GM23338 (cell line): ENCODE results near the gene MGLL. TPM values are rescaled to one million over a fixed set of nuclear protein-coding genes. Genes with fewer than 3 reads are reported as not detected.

Experiments
- ATAC-seq: fragments of 200-7000 bp; cut with Tn5 transposase; 3 replicates; pipeline ENCODE4 v1.9.1; 2020
- DNase-seq: peaks from one replicate; pipeline ENCODE4 v3.0.0-alpha.2; 2015; ENCODE audit warnings: low spot score
- H2AFZ ChIP-seq: fragments of 200-600 bp; sonication (generic); 2 replicates; pipeline ENCODE4 v1.8.0; 2016; ENCODE audit warnings: antibody characterized with exemption, mild to moderate bottlenecking, moderate library complexity
- H3F3A ChIP-seq: fragments of 200-600 bp; sonication (generic); replicated peaks from 2 replicates; pipeline ENCODE4 v1.8.0; 2017; ENCODE audit warnings: antibody characterized with exemption, mixed run types, low read depth
- H3K27ac ChIP-seq: fragments of 200-600 bp; sonication (generic); 2 replicates; pipeline ENCODE4 v1.6.1; 2016; ENCODE audit warnings: low read depth
- H3K27me3 ChIP-seq: fragments of 200-600 bp; sonication (generic); 2 replicates; pipeline ENCODE4 v1.8.0; 2016; ENCODE audit warnings: mild to moderate bottlenecking, mixed run types, moderate library complexity; ENCODE audit not compliant: insufficient read depth
- H3K36me3 ChIP-seq: fragments of 200-600 bp; sonication (generic); 2 replicates; pipeline ENCODE4 v1.8.0; 2016; ENCODE audit warnings: mild to moderate bottlenecking; ENCODE audit not compliant: insufficient read depth
- H3K4me1 ChIP-seq: fragments of 200-600 bp; sonication (generic); 2 replicates; pipeline ENCODE4 v1.8.0; 2016; ENCODE audit warnings: mild to moderate bottlenecking, moderate library complexity; ENCODE audit not compliant: insufficient read depth
- H3K4me2 ChIP-seq: fragments of 200-600 bp; sonication (generic); 2 replicates; pipeline ENCODE4 v1.7.1; 2017; ENCODE audit warnings: mixed run types
- H3K4me3 ChIP-seq: fragments of 200-600 bp; sonication (generic); 2 replicates; pipeline ENCODE4 v1.6.1; 2016; ENCODE audit warnings: mixed run types
- H3K79me2 ChIP-seq: fragments of 200-600 bp; sonication (generic); replicated peaks from 2 replicates; pipeline ENCODE4 v1.8.0; 2017; ENCODE audit warnings: mild to moderate bottlenecking; ENCODE audit not compliant: insufficient read depth
- H3K9me2 ChIP-seq: fragments of 200-600 bp; sonication (generic); 2 replicates; pipeline ENCODE4 v1.8.0; 2017; ENCODE audit not compliant: insufficient read depth
- H4K20me1 ChIP-seq: fragments of 200-600 bp; sonication (generic); replicated peaks from 2 replicates; pipeline ENCODE4 v1.8.0; 2017; ENCODE audit warnings: mild to moderate bottlenecking; ENCODE audit not compliant: insufficient read depth
- H3K27ac Mint-ChIP-seq: 2 replicates; pipeline ENCODE4 v1.8.0; 2020; ENCODE audit warnings: inconsistent platforms, mild to moderate bottlenecking, moderate library complexity, mixed read lengths
- H3K27me3 Mint-ChIP-seq: 3 replicates; pipeline ENCODE4 v1.8.0; 2022; ENCODE audit warnings: low read depth, mild to moderate bottlenecking, moderate library complexity, mixed read lengths, inconsistent platforms; ENCODE audit not compliant: insufficient read depth, poor library complexity
- H3K36me3 Mint-ChIP-seq: 3 replicates; pipeline ENCODE4 v1.8.0; 2021; ENCODE audit warnings: low read depth, mild to moderate bottlenecking, inconsistent platforms, moderate library complexity, mixed read lengths
- H3K4me1 Mint-ChIP-seq: 3 replicates; pipeline ENCODE4 v1.8.0; 2020; ENCODE audit warnings: mild to moderate bottlenecking, inconsistent platforms, mixed read lengths
- H3K4me3 Mint-ChIP-seq: 3 replicates; pipeline ENCODE4 v1.8.0; 2021; ENCODE audit warnings: moderate library complexity, mild to moderate bottlenecking, inconsistent platforms, mixed read lengths
- H3K9me3 Mint-ChIP-seq: 3 replicates; pipeline ENCODE4 v1.8.0; 2020; ENCODE audit warnings: moderate library complexity, mild to moderate bottlenecking, inconsistent platforms, mixed read lengths
- CREB1 ChIP-seq: fragments of 250-450 bp; sonication (Bioruptor Pico); IDR thresholded peaks from 2 replicates; pipeline ENCODE4 v1.5.0; 2020; ENCODE audit warnings: low read depth, mild to moderate bottlenecking, moderate library complexity
- EZH2 ChIP-seq: fragments of 200-600 bp; sonication (generic); IDR thresholded peaks from one replicate; pipeline ENCODE4 v1.8.0; 2017; ENCODE audit warnings: antibody characterized with exemption, mild to moderate bottlenecking, low read depth; ENCODE audit not compliant: unreplicated experiment
- NANOG ChIP-seq: IDR thresholded peaks from 2 replicates; pipeline ENCODE4 v1.6.1; 2016; ENCODE audit warnings: antibody characterized with exemption, borderline replicate concordance
- POLR2AphosphoS5 ChIP-seq: IDR thresholded peaks from 2 replicates; pipeline ENCODE4 v1.6.1; 2016; ENCODE audit warnings: antibody characterized with exemption, low read depth
- ZNF114 ChIP-seq: fragments of 250-450 bp; sonication (Bioruptor Pico); IDR thresholded peaks from 2 replicates; pipeline ENCODE4 v1.5.0; 2020; ENCODE audit warnings: mild to moderate bottlenecking, moderate library complexity
- ZNF331 ChIP-seq: fragments of 250-450 bp; sonication (Bioruptor Pico); IDR thresholded peaks from 2 replicates; pipeline ENCODE4 v1.5.0; 2020; ENCODE audit warnings: low read depth, mild to moderate bottlenecking, moderate library complexity
- polyA plus RNA-seq: library from polyadenylated mRNA; unstranded; fragments of >200 nt; fragmentation: Nextera tagmentation; extraction: Ambion mirVana; gene quantifications from 2 replicates; pipeline ENCODE4 v1.2.1, GENCODE V29; 2016
- total RNA-seq: library from RNA; depleted of rRNA; stranded (reverse); fragments of >200 nt; shearing (Covaris generic); gene quantifications from 2 replicates; pipeline ENCODE4 v1.2.3, GENCODE V29; 2014
- TF ChIP-seq, protein P1 (sequence below): IDR thresholded peaks from 2 replicates; pipeline ENCODE4 v1.6.1; 2016; ENCODE audit warnings: antibody characterized with exemption
- TF ChIP-seq, protein P2 (sequence below): fragments of 250-450 bp; sonication (Bioruptor Pico); IDR thresholded peaks from 2 replicates; pipeline ENCODE4 v1.5.0; 2020; ENCODE audit warnings: mild to moderate bottlenecking, moderate library complexity
- TF ChIP-seq, protein P3 (sequence below): IDR thresholded peaks from one replicate; pipeline ENCODE4 v1.6.1; 2018; ENCODE audit warnings: antibody characterized with exemption; ENCODE audit not compliant: unreplicated experiment

The MGLL gene
- total and polyA plus RNA-seq, 2 experiments from 2014 or later: 0.71 to 0.83 TPM

DNA sequence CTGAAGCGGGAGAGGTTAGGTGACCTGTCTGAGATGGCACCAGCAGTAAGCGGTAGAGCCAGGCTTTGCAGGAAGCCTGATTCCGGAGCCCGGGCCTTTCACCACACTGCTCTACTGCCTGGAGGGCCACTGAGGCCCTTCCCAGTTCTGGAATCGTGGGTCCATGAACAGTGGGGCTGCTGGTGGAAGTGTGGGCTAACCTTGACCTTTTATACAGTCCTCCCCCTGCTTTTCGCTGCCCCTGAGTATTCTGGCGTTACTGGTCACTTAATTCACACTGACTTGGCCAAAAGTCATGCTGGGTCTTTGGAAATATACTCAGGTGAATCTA, 152.1 kb downstream of the MGLL start:
- no peaks in the 10 kb centered on the region for H3K79me2 ChIP-seq
- H2AFZ ChIP-seq: no peak overlapping the region
- Mint-ChIP-seq H3K27ac (no peak overlapping the region), H3K36me3 (peaks cover 17% of the 10 kb centered on the region), H3K27me3 (peaks cover 11% of the 10 kb centered on the region), H3K4me1 (peaks cover 15% of the 10 kb centered on the region), H3K4me3 (no peak overlapping the region), H3K9me3 (peaks cover 5% of the 10 kb centered on the region; the same call in 2 of the 3 replicates)
- no peaks in the 10 kb centered on the region for H3K27me3 ChIP-seq
- no peaks in the 10 kb centered on the region for H3K9me2 ChIP-seq
- no peak overlapping the region for H3K4me2 ChIP-seq
- DNase-seq (no peak), ATAC-seq (no peak)
- no peaks in the 10 kb centered on the region for H3F3A ChIP-seq
- no peak overlapping the region for H3K27ac ChIP-seq
- H3K4me1 ChIP-seq: peaks cover 5% of the 10 kb centered on the region; the same call in 1 of the 2 replicates
- H3K4me3 ChIP-seq: no peak overlapping the region
- H3K36me3 ChIP-seq: 0 out of 2 replicates have a peak, but pooled peaks cover under 1% of the 10 kb centered on the region
- no peak for TF ChIP-seq ZNF114 (CRISPR knock-in tag)
- TF ChIP-seq, protein P1, sequence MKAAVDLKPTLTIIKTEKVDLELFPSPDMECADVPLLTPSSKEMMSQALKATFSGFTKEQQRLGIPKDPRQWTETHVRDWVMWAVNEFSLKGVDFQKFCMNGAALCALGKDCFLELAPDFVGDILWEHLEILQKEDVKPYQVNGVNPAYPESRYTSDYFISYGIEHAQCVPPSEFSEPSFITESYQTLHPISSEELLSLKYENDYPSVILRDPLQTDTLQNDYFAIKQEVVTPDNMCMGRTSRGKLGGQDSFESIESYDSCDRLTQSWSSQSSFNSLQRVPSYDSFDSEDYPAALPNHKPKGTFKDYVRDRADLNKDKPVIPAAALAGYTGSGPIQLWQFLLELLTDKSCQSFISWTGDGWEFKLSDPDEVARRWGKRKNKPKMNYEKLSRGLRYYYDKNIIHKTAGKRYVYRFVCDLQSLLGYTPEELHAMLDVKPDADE: no peak
- no peak for TF ChIP-seq EZH2
- no peaks in the 10 kb centered on the region for H4K20me1 ChIP-seq

DNA sequence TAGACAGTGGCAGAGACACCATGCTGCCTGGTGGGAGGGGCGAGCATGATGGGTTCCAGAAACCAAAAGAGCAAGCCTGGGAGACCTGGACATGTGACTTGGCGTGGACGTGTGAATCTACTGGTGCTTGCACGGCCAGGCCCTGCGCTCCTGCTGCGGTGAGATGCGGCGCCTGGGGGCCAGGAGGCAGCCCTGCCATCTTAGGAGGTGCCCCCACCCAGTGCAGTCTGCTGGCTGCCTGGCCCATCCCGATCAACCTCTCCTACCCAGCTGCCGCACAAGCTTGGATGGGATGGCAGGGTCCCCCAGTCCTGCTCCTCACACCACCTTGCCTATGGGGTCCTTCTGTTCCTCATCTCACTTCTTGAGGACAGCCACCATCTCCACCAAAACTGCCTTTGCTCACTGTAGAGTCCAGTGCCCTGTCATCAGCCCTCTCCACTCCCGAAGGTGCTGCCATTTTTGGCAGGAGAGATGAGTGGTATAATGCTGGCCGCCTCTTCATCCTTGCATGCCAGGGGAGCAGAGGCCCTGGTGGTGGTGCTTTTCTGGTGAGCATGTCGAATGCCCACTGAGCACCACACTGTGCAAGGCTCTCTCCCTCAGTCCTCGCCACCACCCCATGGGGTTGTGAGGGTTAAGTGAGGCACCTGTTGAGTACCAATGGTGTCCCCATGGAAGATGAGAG, 152.6 kb downstream of the MGLL start:
- no peak overlapping the region for H3K4me2 ChIP-seq
- H3K4me3 Mint-ChIP-seq: no peak overlapping the region
- H3K27ac ChIP-seq: no peak overlapping the region
- H3K4me1 ChIP-seq: peaks cover 5% of the 10 kb centered on the region; the same call in 1 of the 2 replicates
- no peaks in the 10 kb centered on the region for H3F3A ChIP-seq
- H3K27me3 Mint-ChIP-seq: peaks cover 11% of the 10 kb centered on the region
- H3K36me3 Mint-ChIP-seq: peaks cover 22% of the 10 kb centered on the region
- H3K27ac Mint-ChIP-seq: no peak overlapping the region
- H3K9me2 ChIP-seq: no peaks in the 10 kb centered on the region
- no peak overlapping the region for H3K4me3 ChIP-seq
- no peak overlapping the region for H2AFZ ChIP-seq
- DNase-seq (no peak), ATAC-seq (no peak)
- H3K4me1 Mint-ChIP-seq: peaks cover 12% of the 10 kb centered on the region
- H4K20me1 ChIP-seq: no peaks in the 10 kb centered on the region
- H3K27me3 ChIP-seq: no peaks in the 10 kb centered on the region
- 0 out of 2 replicates have a peak, but pooled peaks cover 5% of the 10 kb centered on the region for H3K36me3 ChIP-seq
- peaks cover 1% of the 10 kb centered on the region; the same call in 2 of the 3 replicates for H3K9me3 Mint-ChIP-seq
- H3K79me2 ChIP-seq: no peaks in the 10 kb centered on the region
- no peak for TF ChIP-seq POLR2AphosphoS5
- no peak for TF ChIP-seq NANOG
- no peak for TF ChIP-seq ZNF114 (CRISPR knock-in tag)
- TF ChIP-seq, protein P2, sequence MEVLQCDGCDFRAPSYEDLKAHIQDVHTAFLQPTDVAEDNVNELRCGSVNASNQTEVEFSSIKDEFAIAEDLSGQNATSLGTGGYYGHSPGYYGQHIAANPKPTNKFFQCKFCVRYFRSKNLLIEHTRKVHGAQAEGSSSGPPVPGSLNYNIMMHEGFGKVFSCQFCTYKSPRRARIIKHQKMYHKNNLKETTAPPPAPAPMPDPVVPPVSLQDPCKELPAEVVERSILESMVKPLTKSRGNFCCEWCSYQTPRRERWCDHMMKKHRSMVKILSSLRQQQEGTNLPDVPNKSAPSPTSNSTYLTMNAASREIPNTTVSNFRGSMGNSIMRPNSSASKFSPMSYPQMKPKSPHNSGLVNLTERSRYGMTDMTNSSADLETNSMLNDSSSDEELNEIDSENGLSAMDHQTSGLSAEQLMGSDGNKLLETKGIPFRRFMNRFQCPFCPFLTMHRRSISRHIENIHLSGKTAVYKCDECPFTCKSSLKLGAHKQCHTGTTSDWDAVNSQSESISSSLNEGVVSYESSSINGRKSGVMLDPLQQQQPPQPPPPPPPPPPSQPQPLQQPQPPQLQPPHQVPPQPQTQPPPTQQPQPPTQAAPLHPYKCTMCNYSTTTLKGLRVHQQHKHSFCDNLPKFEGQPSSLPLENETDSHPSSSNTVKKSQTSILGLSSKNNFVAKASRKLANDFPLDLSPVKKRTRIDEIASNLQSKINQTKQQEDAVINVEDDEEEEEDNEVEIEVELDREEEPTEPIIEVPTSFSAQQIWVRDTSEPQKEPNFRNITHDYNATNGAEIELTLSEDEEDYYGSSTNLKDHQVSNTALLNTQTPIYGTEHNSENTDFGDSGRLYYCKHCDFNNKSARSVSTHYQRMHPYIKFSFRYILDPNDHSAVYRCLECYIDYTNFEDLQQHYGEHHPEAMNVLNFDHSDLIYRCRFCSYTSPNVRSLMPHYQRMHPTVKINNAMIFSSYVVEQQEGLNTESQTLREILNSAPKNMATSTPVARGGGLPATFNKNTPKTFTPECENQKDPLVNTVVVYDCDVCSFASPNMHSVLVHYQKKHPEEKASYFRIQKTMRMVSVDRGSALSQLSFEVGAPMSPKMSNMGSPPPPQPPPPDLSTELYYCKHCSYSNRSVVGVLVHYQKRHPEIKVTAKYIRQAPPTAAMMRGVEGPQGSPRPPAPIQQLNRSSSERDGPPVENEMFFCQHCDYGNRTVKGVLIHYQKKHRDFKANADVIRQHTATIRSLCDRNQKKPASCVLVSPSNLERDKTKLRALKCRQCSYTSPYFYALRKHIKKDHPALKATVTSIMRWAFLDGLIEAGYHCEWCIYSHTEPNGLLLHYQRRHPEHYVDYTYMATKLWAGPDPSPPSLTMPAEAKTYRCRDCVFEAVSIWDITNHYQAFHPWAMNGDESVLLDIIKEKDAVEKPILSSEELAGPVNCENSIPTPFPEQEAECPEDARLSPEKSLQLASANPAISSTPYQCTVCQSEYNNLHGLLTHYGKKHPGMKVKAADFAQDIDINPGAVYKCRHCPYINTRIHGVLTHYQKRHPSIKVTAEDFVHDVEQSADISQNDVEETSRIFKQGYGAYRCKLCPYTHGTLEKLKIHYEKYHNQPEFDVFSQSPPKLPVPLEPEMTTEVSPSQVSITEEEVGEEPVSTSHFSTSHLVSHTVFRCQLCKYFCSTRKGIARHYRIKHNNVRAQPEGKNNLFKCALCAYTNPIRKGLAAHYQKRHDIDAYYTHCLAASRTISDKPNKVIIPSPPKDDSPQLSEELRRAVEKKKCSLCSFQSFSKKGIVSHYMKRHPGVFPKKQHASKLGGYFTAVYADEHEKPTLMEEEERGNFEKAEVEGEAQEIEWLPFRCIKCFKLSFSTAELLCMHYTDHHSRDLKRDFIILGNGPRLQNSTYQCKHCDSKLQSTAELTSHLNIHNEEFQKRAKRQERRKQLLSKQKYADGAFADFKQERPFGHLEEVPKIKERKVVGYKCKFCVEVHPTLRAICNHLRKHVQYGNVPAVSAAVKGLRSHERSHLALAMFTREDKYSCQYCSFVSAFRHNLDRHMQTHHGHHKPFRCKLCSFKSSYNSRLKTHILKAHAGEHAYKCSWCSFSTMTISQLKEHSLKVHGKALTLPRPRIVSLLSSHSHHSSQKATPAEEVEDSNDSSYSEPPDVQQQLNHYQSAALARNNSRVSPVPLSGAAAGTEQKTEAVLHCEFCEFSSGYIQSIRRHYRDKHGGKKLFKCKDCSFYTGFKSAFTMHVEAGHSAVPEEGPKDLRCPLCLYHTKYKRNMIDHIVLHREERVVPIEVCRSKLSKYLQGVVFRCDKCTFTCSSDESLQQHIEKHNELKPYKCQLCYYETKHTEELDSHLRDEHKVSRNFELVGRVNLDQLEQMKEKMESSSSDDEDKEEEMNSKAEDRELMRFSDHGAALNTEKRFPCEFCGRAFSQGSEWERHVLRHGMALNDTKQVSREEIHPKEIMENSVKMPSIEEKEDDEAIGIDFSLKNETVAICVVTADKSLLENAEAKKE (CRISPR knock-in tag): no peak
- TF ChIP-seq, protein P3, sequence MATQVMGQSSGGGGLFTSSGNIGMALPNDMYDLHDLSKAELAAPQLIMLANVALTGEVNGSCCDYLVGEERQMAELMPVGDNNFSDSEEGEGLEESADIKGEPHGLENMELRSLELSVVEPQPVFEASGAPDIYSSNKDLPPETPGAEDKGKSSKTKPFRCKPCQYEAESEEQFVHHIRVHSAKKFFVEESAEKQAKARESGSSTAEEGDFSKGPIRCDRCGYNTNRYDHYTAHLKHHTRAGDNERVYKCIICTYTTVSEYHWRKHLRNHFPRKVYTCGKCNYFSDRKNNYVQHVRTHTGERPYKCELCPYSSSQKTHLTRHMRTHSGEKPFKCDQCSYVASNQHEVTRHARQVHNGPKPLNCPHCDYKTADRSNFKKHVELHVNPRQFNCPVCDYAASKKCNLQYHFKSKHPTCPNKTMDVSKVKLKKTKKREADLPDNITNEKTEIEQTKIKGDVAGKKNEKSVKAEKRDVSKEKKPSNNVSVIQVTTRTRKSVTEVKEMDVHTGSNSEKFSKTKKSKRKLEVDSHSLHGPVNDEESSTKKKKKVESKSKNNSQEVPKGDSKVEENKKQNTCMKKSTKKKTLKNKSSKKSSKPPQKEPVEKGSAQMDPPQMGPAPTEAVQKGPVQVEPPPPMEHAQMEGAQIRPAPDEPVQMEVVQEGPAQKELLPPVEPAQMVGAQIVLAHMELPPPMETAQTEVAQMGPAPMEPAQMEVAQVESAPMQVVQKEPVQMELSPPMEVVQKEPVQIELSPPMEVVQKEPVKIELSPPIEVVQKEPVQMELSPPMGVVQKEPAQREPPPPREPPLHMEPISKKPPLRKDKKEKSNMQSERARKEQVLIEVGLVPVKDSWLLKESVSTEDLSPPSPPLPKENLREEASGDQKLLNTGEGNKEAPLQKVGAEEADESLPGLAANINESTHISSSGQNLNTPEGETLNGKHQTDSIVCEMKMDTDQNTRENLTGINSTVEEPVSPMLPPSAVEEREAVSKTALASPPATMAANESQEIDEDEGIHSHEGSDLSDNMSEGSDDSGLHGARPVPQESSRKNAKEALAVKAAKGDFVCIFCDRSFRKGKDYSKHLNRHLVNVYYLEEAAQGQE: no peak
- TF ChIP-seq ZNF331 (CRISPR knock-in tag): no peak
- TF ChIP-seq CREB1 (CRISPR knock-in tag): no peak
- no peak for TF ChIP-seq EZH2
